ENCODE results near the gene KHDC3L.
"Not testable (repeated sequence)": the region's sequence is repeated elsewhere in the genome, so short reads cannot be mapped to it uniquely, and the experiment has no call there.

The KHDC3L gene

GRCh38 chr6:73371984-73372383 is 9.5 kb downstream of the KHDC3L start:
- DNase-seq, result no peak

- no peak for DNase-seq
These were observed 10.1 kb downstream of the KHDC3L start for GRCh38 chr6:73372516-73372915.

GRCh38 chr6:73375216-73375615 is 12.8 kb downstream of the KHDC3L start:
- no peak for DNase-seq

DNA sequence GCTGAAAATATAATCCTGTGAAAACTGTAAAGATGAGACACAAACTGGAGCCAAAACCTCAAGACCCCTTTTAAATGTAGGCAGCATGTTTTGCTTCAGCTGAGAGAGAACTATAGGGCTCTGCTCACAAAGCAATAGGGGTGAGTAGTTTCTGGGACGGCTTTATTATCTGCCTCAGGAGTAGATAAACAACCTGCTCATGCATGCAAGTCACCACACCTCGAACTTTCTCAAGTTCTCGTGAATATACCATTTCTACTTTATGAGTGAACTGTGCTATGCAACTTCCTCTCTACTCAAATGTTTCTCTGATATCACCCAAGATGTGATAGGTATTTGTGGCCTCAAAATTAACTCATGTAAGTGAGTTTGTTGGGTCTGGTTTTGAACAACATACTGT is 14.8 kb downstream of the KHDC3L start:
- DNase-seq, result no peak

- DNase-seq, result not testable (repeated sequence)
These were observed 19.1 kb downstream of the KHDC3L start for GRCh38 chr6:73381531-73381930.

DNA sequence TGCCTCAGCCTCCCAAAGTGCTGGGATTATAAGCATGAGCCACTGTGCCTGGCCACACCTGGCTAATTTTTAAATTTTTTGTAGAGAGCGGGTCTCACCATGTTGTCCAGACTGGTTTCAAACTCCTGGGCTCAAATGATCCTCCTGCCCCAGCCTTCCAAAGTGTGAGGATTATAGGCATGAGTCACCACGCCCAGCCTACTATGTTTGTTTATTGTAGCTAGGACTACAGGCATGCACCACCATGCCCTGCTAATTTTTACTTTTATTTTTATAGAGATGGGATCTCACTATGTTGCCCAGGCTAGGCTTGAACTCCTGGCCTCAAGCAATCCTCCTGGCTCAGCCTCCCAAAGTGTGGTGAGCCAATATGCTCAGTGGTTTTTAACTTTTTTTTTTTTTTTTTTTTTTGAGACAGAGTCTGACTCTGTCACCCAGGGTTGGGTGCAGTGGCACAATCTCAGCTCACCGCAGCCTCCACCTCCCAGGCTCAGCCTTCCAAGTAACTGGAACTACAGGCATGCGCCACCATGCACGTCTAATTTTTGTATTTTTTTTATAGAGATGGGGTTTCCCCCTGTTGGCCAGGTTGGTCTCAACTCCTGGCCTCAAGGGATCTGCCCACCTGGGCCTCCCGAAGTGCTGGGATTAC is 20.1 kb downstream of the KHDC3L start:
- DNase-seq, result no peak

DNA sequence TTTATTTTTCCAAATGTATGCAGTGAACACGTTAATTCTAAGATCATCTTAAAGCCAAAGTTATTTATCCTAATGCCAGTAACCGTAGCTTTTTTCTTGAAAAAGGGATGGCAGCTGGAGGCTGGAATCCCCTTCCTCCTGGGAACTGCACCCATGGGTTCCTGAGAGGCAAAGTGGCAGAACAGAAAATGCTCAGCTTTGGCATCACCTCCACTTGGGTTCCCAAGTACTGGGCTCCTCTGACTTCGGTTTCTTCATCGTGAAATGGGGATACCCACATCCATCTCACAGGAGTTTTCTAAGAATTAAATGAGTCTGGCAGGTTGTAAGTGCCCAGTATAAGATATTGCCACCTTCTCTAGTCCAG is 26.0 kb downstream of the KHDC3L start:
- DNase-seq, result no peak

DNA sequence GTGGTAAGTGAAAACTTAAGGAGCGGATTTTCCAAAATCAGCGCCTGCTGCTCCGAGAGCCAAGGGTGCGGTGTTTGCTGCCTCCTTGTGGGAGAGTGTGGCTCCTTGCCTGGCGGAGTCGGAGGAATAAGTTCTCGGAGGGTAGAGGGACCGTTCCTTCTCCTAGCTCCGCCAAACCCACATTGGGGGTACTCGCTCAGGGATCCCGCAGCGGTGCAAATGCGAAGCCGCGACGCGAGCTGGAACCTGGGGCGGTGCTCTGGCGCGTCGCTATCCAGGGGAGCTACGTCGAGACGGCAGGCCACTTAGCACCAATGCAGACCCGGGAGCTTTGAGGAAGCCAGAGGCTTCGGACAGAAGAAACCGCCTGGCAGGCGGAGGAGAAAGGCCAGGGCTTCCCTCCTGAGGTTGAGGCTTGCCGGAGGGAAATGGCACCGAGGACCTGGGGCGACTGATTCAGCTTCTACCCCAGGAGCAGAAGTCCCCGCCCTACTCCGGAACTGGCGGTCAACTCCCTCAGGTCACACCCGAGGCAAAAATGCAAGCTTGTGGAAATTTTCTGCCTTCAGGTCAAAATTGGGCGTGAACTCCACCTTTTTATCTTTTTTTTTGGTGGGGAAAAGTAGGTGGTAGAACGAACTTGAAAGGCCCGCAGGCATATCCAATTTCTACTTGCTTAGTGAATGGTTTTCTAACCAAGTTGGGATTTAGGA is 26.5 kb downstream of the KHDC3L start:
- DNase-seq, result peak; percentile 63 to 72

DNA sequence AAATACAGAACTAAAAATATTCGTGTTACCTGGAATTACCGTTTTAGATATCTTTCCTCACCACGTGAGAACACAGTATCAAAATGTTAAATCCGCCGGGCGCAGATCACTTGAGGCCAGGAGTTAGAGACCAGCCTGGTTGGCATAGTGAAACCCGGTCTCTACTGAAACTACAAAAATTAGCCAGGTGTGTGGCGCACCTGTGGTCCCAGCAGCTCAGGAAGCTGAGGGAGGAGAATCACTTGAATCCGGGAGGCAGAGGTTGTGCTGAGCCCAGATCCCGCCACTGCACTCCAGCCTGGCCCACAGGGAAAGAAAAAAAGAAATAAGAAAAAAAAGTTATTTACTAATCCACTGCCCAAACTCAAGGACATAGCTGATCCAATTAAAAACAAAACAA is 27.4 kb downstream of the KHDC3L start:
- DNase-seq, result no peak

DNA sequence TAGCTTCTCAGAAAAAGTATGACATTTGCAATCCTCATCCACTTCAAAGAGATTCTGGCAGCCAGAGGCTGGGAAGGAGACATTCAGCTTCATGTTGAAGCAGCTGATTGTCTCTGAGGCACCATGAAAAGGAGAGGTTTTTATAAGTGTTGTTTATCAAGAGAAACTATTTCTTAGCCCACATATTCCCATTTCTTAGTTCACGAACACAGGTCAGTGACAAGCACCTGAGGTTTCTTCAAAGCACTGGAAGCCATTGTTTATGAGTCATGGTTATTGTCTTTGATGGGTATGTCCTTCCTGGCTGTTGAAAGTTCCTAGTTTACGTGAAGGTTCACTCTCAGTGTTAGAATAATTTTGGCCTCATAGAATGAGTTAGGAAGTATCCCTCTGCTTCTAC is 29.2 kb downstream of the KHDC3L start:
- DNase-seq, result peak in 1 of 2 donors; percentile 36

- DNase-seq, result not testable (repeated sequence)
These were observed 29.7 kb downstream of the KHDC3L start for GRCh38 chr6:73392188-73392587.

GRCh38 chr6:73393278-73393677 is 30.8 kb downstream of the KHDC3L start:
- no peak for DNase-seq

DNA sequence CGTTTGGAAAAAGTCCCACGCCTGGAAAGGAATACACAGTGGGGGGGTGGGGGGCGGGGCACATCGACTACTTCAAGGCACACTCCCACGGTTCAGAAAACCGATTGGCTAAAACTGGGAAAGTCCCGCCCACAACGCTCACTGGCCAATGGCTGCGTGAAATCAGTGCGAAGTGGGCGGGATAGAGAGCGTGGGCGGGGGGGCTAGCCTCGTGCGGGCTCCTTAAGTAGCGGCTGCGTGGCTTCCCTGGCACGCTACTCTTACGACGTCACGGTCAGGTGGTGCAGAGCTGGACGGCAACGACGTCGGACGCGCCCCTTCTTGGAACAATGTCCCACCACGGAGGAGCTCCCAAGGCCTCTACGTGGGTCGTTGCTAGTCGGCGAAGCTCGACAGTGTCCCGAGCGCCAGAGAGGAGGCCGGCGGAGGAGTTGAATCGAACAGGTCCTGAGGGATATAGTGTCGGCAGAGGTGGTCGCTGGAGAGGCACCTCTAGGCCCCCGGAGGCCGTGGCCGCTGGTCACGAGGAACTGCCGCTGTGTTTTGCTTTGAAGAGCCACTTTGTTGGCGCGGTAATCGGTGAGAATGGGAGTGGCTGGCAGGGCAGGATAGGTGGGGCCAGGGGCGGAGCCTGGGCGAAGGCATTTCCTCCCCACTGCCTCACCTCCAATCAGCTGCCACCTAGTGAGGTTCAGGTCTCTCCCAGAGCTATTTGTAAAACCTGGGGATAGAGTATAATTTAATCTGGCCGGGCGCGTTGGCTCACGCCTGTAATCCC is 32.3 kb downstream of the KHDC3L start, which contains the start of gene DDX43:
Gene DDX43 (plus strand): TSS at position 252 of the 778 bp plus-strand sequence. CDS start 78 bp downstream, at position 330.
- peak; percentile 78 to 82 for DNase-seq

DNA sequence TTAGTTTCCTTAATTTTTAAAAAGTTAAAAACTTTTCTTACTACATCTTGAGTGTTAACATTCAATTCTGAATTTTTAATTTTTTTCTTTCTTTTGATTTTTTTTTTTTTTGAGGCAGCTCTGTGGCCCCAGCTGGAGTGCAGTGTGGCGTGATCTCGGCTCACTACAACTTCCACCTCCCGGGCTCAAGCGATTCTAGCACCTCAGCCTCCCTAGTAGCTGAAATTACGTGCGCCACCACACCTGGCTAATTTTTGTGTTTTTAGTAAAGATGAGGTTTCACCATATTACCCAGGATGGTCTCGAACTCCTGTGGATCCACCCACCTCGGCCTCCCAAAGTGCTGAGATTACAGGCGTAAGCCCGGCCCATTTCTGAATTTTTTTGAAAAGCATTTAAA is 33.4 kb downstream of the KHDC3L start:
- DNase-seq, result no peak

- DNase-seq, result no peak
These were observed 38.2 kb downstream of the KHDC3L start for GRCh38 chr6:73400656-73401055.

DNA sequence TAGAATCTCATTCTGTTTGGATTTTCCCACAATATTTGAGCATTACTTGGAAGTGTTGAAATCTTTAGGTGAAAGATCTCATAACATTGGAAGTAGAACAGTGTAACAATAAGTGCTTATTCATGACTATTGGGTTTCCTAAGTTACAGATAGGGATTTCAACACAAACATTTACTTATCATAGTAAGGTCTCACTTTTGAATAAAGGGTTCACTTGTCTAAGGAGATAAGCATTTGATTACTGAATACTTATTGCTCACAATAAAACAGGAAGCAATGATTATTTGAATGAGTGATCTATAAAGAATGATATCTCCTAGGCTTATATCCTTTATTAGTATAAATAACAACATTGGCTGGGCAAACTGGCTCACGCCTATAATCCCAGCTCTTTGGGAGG is 46.9 kb downstream of the KHDC3L start:
- no peak for DNase-seq

DNA sequence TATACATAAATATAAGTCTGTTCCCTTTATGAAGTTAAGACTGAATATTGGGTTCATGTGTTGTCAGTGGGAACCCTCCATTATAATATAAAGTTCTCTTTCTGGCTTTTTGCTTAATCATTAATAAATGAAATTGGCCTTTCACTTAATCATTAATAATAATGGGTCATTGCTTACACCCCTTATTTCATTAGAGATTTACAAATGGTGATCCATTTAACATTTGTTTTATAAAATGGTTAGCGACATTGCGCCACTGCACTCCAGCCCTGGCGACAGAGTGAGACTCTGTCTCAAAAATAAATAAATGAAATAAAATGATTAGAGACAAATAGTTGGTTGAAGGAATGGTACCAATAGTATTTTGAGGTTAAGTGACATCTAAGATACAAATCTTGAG is 50.6 kb downstream of the KHDC3L start:
- DNase-seq, result no peak

All from CD4-positive, alpha-beta T cell treated with Interleukin-4 for 1 hour (primary cell).